Upper lobe of left lung (tissue), 4 donors: ENCODE measurements around the gene NAB2.

Experiments
- CTCF ChIP-seq, 6 experiments: fragments of 450-650 bp in 4 of 6; fragments of 200-600 bp in 2 of 6; sonication (generic) in 2 of 6; IDR thresholded peaks; one replicate each; pipeline ENCODE4 v1.5.1; 2016 to 2019; ENCODE audit warnings: antibody characterized with exemption in 6 of 6
- POLR2A ChIP-seq, 4 donors: fragments of 450-650 bp; IDR thresholded peaks; one replicate each; pipeline ENCODE4 v1.5.1; 2016 to 2017; ENCODE audit warnings: antibody characterized with exemption in 4 of 4, mild to moderate bottlenecking in 2 of 4

- no peak for TF ChIP-seq CTCF (IDR thresholded peaks at IDR 0.05)
- TF ChIP-seq POLR2A (IDR thresholded peaks at IDR 0.05): peak in 3 of 4 donors; percentile 45 to 85 (median 77)
Observed at GRCh38 chr12:57127726-57128518, 39.0 kb downstream of the NAB2 start, which contains the start of gene LRP1.
